ENCODE data around the gene ERN2. TPM values are rescaled to one million over a fixed set of nuclear protein-coding genes. Genes with fewer than 3 reads are reported as not detected.
"Not testable (repeated sequence)": the region's sequence is repeated elsewhere in the genome, so short reads cannot be mapped to it uniquely, and the experiment has no call there.

ERN2 gene
- total RNA-seq, 2 donors from 2014 or later: 3.2 TPM; not detected in 1

GRCh38 chr16:23728112-23728477, 15.1 kb upstream of the ERN2 start:
- ATAC-seq (ENCODE audit: insufficient number of reproducible peaks, low FRiP score, low read depth) (no peak), DNase-seq (ENCODE audit: low spot score) (no peak)
- no peak for TF ChIP-seq CTCF (IDR thresholded peaks at IDR 0.05)
- Histone ChIP-seq H3K36me3 (no peaks in the 10 kb centered on the region), H3K4me3 (no peak overlapping the region), H3K27me3 (replicated peaks; ENCODE audit: insufficient read depth) (no peaks in the 10 kb centered on the region), H3K9me3 (no peaks in the 10 kb centered on the region), H3K27ac (no peak overlapping the region), H3K4me1 (ENCODE audit: control insufficient read depth in 1 of 2, low read depth in 2 of 2) (no peaks in the 10 kb centered on the region)

GRCh38 chr16:23726710-23727109, 13.7 kb upstream of the ERN2 start:
- ATAC-seq (ENCODE audit: insufficient number of reproducible peaks, low FRiP score, low read depth) (no peak), DNase-seq (ENCODE audit: low spot score) (no peak)
- TF ChIP-seq CTCF (IDR thresholded peaks at IDR 0.05): no peak

GRCh38 chr16:23724785-23725131, 11.7 kb upstream of the ERN2 start:
- ATAC-seq (ENCODE audit: insufficient number of reproducible peaks, low FRiP score, low read depth) (no peak), DNase-seq (ENCODE audit: low spot score) (no peak)
- H3K36me3 ChIP-seq: no peaks in the 10 kb centered on the region
- no peaks in the 10 kb centered on the region for H3K27me3 ChIP-seq (replicated peaks; ENCODE audit: insufficient read depth)
- no peaks in the 10 kb centered on the region for H3K4me1 ChIP-seq (ENCODE audit: control insufficient read depth in 1 of 2, low read depth in 2 of 2)
- H3K27ac ChIP-seq: no peak overlapping the region
- H3K9me3 ChIP-seq: peaks cover 2% of the 10 kb centered on the region
- no peak for TF ChIP-seq CTCF (IDR thresholded peaks at IDR 0.05)
- no peak overlapping the region for H3K4me3 ChIP-seq

More at GRCh38 chr16:23726710-23727109, 13.7 kb upstream of the ERN2 start:
- Histone ChIP-seq H3K9me3 (peaks cover 2% of the 10 kb centered on the region), H3K4me3 (no peak overlapping the region), H3K27me3 (replicated peaks; ENCODE audit: insufficient read depth) (no peaks in the 10 kb centered on the region), H3K4me1 (ENCODE audit: control insufficient read depth in 1 of 2, low read depth in 2 of 2) (no peaks in the 10 kb centered on the region), H3K36me3 (no peaks in the 10 kb centered on the region), H3K27ac (no peak overlapping the region)

GRCh38 chr16:23724096-23724784, 11.2 kb upstream of the ERN2 start:
- Histone ChIP-seq H3K4me3 (no peak overlapping the region), H3K27me3 (replicated peaks; ENCODE audit: insufficient read depth) (no peaks in the 10 kb centered on the region), H3K27ac (no peak overlapping the region), H3K4me1 (ENCODE audit: control insufficient read depth in 1 of 2, low read depth in 2 of 2) (no peaks in the 10 kb centered on the region), H3K9me3 (peaks cover 2% of the 10 kb centered on the region), H3K36me3 (no peaks in the 10 kb centered on the region)
- ATAC-seq (ENCODE audit: insufficient number of reproducible peaks, low FRiP score, low read depth) (no peak), DNase-seq (ENCODE audit: low spot score) (no peak)
- TF ChIP-seq CTCF (IDR thresholded peaks at IDR 0.05): no peak

- DNase-seq (ENCODE audit: low spot score); H3K4me1 ChIP-seq (ENCODE audit: control insufficient read depth in 1 of 2, low read depth in 2 of 2); ATAC-seq (ENCODE audit: insufficient number of reproducible peaks, low FRiP score, low read depth); H3K36me3 ChIP-seq; H3K9me3 ChIP-seq; H3K27me3 ChIP-seq (replicated peaks; ENCODE audit: insufficient read depth); H3K27ac ChIP-seq; H3K4me3 ChIP-seq: not testable (repeated sequence)
Observed at GRCh38 chr16:23722613-23723240, 9.7 kb upstream of the ERN2 start.
